GM21723 (cell line): ENCODE results near the gene LIPC.

Experiments
- ATAC-seq: cut with Tn5 transposase; IDR thresholded peaks from one replicate; pipeline ENCODE4 v1.9.1; 2021; ENCODE audit warnings: mild to moderate bottlenecking, moderate library complexity; ENCODE audit not compliant: unreplicated experiment

The LIPC gene

GRCh38 chr15:58405865-58406264, 25.9 kb upstream of the LIPC start:
- ATAC-seq, result no peak

- ATAC-seq, result no peak
Measured at GRCh38 chr15:58406811-58407210, 25.0 kb upstream of the LIPC start.

GRCh38 chr15:58407236-58407775, 24.5 kb upstream of the LIPC start:
- no peak for ATAC-seq

- ATAC-seq, result no peak
Measured at GRCh38 chr15:58407778-58408177, 24.0 kb upstream of the LIPC start.

GRCh38 chr15:58409861-58410260, 21.9 kb upstream of the LIPC start:
- no peak for ATAC-seq

GRCh38 chr15:58410353-58410752, 21.4 kb upstream of the LIPC start:
- ATAC-seq, result no peak

- no peak for ATAC-seq
Measured at GRCh38 chr15:58413253-58413652, 18.5 kb upstream of the LIPC start.

- no peak for ATAC-seq
Measured at GRCh38 chr15:58415636-58416035, 16.2 kb upstream of the LIPC start.

GRCh38 chr15:58416963-58417362, 14.8 kb upstream of the LIPC start:
- no peak for ATAC-seq

GRCh38 chr15:58418135-58418534, 13.7 kb upstream of the LIPC start:
- no peak for ATAC-seq

GRCh38 chr15:58419803-58420524, 11.8 kb upstream of the LIPC start:
- no peak for ATAC-seq

- no peak for ATAC-seq
Measured at GRCh38 chr15:58420579-58421043, 11.2 kb upstream of the LIPC start.

GRCh38 chr15:58423205-58423604, 8.6 kb upstream of the LIPC start:
- ATAC-seq, result no peak

- ATAC-seq, result no peak
Measured at GRCh38 chr15:58423831-58424608, 7.8 kb upstream of the LIPC start.

GRCh38 chr15:58424722-58425121, 7.1 kb upstream of the LIPC start:
- no peak for ATAC-seq

- no peak for ATAC-seq
Measured at GRCh38 chr15:58425185-58425584, 6.6 kb upstream of the LIPC start.

GRCh38 chr15:58425834-58426233, 6.0 kb upstream of the LIPC start:
- ATAC-seq, result no peak

GRCh38 chr15:58426501-58426900, 5.3 kb upstream of the LIPC start:
- no peak for ATAC-seq

GRCh38 chr15:58427987-58428386, 3.8 kb upstream of the LIPC start:
- no peak for ATAC-seq

GRCh38 chr15:58430224-58430787, 1.5 kb upstream of the LIPC start:
- ATAC-seq, result no peak

- no peak for ATAC-seq
Measured at GRCh38 chr15:58432401-58432800, 610 bp downstream of the LIPC start.
